Lower lobe of right lung (tissue), 2 donors: ENCODE results near the gene KRTAP4-8. TPM values are rescaled to one million over a fixed set of nuclear protein-coding genes. Genes with fewer than 3 reads are reported as not detected.
A peak's percentile ranks its signal among the peaks of the same experiment; 100 is the strongest.
"Not testable (repeated sequence)": the region's sequence is repeated elsewhere in the genome, so short reads cannot be mapped to it uniquely, and the experiment has no call there.

ENCODE experiments used
- ATAC-seq, 2 donors: fragments of 200-7000 bp; cut with Tn5 transposase; one replicate each; pipeline ENCODE4 v1.9.1; 2020 to 2022; ENCODE audit warnings: mild to moderate bottlenecking in 2 of 2, moderate library complexity in 2 of 2
- DNase-seq: peaks from one replicate; pipeline ENCODE4 v3.0.0-alpha.2; 2020
- H3K27ac ChIP-seq: fragments of 200-600 bp; one replicate; pipeline ENCODE4 v1.8.0; 2022
- H3K27me3 ChIP-seq: fragments of 200-600 bp; one replicate; pipeline ENCODE4 v1.8.0; 2022; ENCODE audit warnings: low read depth
- H3K36me3 ChIP-seq: fragments of 200-600 bp; one replicate; pipeline ENCODE4 v1.8.0; 2022; ENCODE audit warnings: mild to moderate bottlenecking
- H3K4me1 ChIP-seq: fragments of 200-600 bp; one replicate; pipeline ENCODE4 v1.8.0; 2022
- H3K4me3 ChIP-seq: fragments of 200-600 bp; one replicate; pipeline ENCODE4 v1.8.0; 2022; ENCODE audit warnings: mild to moderate bottlenecking
- H3K9me3 ChIP-seq: fragments of 200-600 bp; one replicate; pipeline ENCODE4 v1.8.0; 2022
- CTCF ChIP-seq: fragments of 200-600 bp; IDR thresholded peaks from one replicate; pipeline ENCODE4 v1.8.0; 2022; ENCODE audit warnings: antibody characterized with exemption, mild to moderate bottlenecking
- intact Hi-C: fragments of 100-400 bp; cut with DNase I; formaldehyde crosslinking; loops from one replicate; pipeline ENCODE4 v1.11.0; 2022
- long read RNA-seq: library from polyadenylated mRNA; unstranded; transcript quantifications from one replicate; pipeline ENCODE4 v2.0.0, GENCODE V29; 2021
- total RNA-seq: library from RNA; stranded (reverse); fragmentation: NEBNext Ultra II Directional; extraction: Animal tissue kit (Norgen Biotek cat#: 25700); gene quantifications from one replicate; pipeline ENCODE4 v1.2.1, GENCODE V29; 2021
- donor health status: DM: no; HTN: yes; CAD: no; lungs with severe emphysema.

Gene KRTAP4-8
- not detected for total RNA-seq
- long read RNA-seq: 0 reads

GRCh38 chr17:41098042-41098441 is at the start of gene KRTAP4-8:
KRTAP4-8 (minus strand) TSS chr17:41098142; CDS start chr17:41098084, 58 bp downstream.
- TF ChIP-seq CTCF: no peak
- ATAC-seq (no peak), DNase-seq (no peak)
- intact Hi-C loops: no loop called here
- Histone ChIP-seq H3K27me3 (peaks cover 3% of the 10 kb centered on the region), H3K4me1 (no peaks in the 10 kb centered on the region), H3K4me3 (no peak within 1 kb of the TSS), H3K36me3 (no peaks in the 10 kb centered on the region), H3K27ac (no peak within 1 kb of the TSS), H3K9me3 (no peaks in the 10 kb centered on the region)

GRCh38 chr17:41145261-41145660 is 47.3 kb upstream of the KRTAP4-8 start:
- Histone ChIP-seq H3K27me3 (no peaks in the 10 kb centered on the region), H3K27ac (no peak overlapping the region), H3K4me3 (no peak overlapping the region), H3K36me3 (no peaks in the 10 kb centered on the region), H3K4me1 (no peaks in the 10 kb centered on the region), H3K9me3 (peaks cover 14% of the 10 kb centered on the region)
- no peak for DNase-seq
- no peak for TF ChIP-seq CTCF
- no peak for ATAC-seq
- intact Hi-C loops: no loop called here

DNA sequence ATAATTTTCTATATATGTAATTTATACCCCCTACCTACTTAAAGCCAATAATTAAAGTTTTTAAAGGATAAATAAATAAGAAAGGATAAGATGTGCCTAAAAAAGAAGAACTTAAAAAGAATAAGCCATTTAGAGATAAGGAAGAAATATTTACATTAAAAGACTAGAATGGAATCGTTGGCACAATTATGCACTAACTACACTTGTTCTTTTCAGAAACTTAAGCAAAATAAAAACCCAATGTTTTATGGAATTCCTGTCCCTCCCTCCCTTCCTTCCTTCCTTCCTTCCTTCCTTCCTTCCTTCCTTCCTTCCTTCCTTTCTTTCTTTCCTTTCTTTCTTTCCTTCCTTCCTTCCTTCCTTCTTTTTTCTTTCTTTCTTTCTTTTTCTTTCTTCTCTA is 46.9 kb upstream of the KRTAP4-8 start:
- no peak overlapping the region for H3K27ac ChIP-seq
- no peaks in the 10 kb centered on the region for H3K27me3 ChIP-seq
- no peaks in the 10 kb centered on the region for H3K36me3 ChIP-seq
- intact Hi-C loops: no loop called here
- DNase-seq (no peak), ATAC-seq (no peak)
- H3K4me1 ChIP-seq: no peaks in the 10 kb centered on the region
- H3K9me3 ChIP-seq: peaks cover 14% of the 10 kb centered on the region
- H3K4me3 ChIP-seq: no peak overlapping the region
- TF ChIP-seq CTCF: no peak

GRCh38 chr17:41141361-41141760 is 43.4 kb upstream of the KRTAP4-8 start:
- ATAC-seq: no peak
- H3K27me3 ChIP-seq: no peaks in the 10 kb centered on the region
- DNase-seq: no peak
- no peak overlapping the region for H3K4me3 ChIP-seq
- intact Hi-C loops: no loop called here
- no peaks in the 10 kb centered on the region for H3K4me1 ChIP-seq
- no peak for TF ChIP-seq CTCF
- H3K27ac ChIP-seq: no peak overlapping the region
- H3K36me3 ChIP-seq: no peaks in the 10 kb centered on the region
- H3K9me3 ChIP-seq: peaks cover 14% of the 10 kb centered on the region

GRCh38 chr17:41140360-41141131 is 42.6 kb upstream of the KRTAP4-8 start, which contains the start of gene KRTAP4-6:
KRTAP4-6 (minus strand) TSS chr17:41140544; CDS start chr17:41140487, 57 bp downstream.
- DNase-seq: no peak
- no peaks in the 10 kb centered on the region for H3K27me3 ChIP-seq
- H3K9me3 ChIP-seq: peaks cover 14% of the 10 kb centered on the region
- no peak for TF ChIP-seq CTCF
- H3K4me1 ChIP-seq: no peaks in the 10 kb centered on the region
- H3K4me3 ChIP-seq: no peak within 1 kb of the TSS
- H3K27ac ChIP-seq: no peak within 1 kb of the TSS
- ATAC-seq: no peak
- intact Hi-C loops: no loop called here
- no peaks in the 10 kb centered on the region for H3K36me3 ChIP-seq

DNA sequence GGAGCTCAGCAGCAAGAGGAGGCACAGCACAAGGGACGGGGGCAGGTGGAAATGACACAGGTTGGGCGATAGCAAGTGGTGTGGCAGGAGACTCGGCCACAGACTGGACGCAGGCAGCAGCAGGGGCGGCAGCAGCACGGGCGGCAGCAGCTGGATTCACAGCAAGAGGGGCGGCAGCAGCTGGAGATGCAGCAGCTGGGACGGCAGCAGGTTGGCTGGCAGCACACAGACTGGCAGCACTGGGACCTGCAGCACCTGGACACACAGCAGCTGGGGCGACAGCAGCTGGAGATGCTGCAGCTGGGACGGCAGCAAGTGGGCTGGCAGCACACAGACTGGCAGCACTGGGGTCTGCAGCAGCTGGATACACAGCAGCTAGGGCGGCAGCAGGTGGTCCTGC is 41.9 kb upstream of the KRTAP4-8 start:
- peak; percentile 47 for DNase-seq
- H3K27me3 ChIP-seq, H3K36me3 ChIP-seq, H3K27ac ChIP-seq, ATAC-seq, H3K4me3 ChIP-seq, H3K4me1 ChIP-seq, intact Hi-C loops: not testable (repeated sequence)
- H3K9me3 ChIP-seq: peaks cover 14% of the 10 kb centered on the region
